ENCODE results near the gene KRTAP10-3. TPM values are rescaled to one million over a fixed set of nuclear protein-coding genes. Genes with fewer than 3 reads are reported as not detected.

KRTAP10-3 gene
- total RNA-seq, 3 donors from 2014 or later: not detected

DNA sequence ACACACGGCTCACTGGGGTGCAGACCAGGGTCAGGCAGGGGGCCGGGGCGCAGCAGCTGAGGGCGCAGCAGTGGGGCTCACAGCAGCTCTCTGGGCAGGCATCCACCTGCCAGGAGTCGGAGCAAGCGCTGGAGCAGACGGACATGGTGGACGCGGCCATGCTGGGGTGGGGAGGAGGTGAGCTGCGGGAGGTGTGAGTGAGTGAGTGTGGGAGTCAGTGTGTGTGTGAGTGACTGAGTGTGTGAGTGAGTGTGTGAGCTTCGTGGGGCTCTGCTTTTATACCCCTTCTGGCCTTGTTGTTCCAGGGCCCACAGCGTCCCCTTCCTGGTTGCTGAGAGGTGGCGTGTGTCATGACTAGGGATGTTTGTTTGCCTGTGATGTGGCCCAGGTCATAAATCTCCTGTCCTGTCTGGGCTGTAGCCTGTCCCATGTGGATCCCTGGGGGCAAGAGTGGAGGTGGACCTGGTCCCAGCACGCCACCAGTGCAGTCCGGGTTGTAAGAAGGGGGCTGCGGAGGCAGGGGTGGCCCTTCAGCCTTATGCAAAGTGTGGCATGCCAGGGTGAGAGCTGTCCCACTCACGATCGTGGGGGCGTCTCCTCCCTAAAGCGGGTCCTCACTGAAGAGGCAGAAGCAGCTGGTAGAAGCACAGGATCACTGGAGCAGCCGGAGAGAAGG lies 18.5 kb downstream of the KRTAP10-3 start, which contains the start of gene KRTAP10-1:
Gene KRTAP10-1, minus strand, starts transcription at position 205 of the 676 bp plus-strand sequence. Its CDS starts 45 bp downstream, at position 160.
- Histone ChIP-seq H3K27ac (no peak within 1 kb of the TSS), H3K36me3 (no peaks in the 10 kb centered on the region), H3K4me3 (no peak within 1 kb of the TSS), H3K27me3 (peaks cover 0 to 6% of the 10 kb centered on the region in 2 donors), H3K9me3 (peaks cover 0 to 14% of the 10 kb centered on the region in 2 donors), H3K4me1 (no peaks in the 10 kb centered on the region)
- no peak for DNase-seq (ENCODE audit: low spot score in 2 of 2)
- no peak for TF ChIP-seq POLR2A (IDR thresholded peaks at IDR 0.05)
- TF ChIP-seq POLR2AphosphoS5 (IDR thresholded peaks at IDR 0.05): no peak
- TF ChIP-seq, protein P1, sequence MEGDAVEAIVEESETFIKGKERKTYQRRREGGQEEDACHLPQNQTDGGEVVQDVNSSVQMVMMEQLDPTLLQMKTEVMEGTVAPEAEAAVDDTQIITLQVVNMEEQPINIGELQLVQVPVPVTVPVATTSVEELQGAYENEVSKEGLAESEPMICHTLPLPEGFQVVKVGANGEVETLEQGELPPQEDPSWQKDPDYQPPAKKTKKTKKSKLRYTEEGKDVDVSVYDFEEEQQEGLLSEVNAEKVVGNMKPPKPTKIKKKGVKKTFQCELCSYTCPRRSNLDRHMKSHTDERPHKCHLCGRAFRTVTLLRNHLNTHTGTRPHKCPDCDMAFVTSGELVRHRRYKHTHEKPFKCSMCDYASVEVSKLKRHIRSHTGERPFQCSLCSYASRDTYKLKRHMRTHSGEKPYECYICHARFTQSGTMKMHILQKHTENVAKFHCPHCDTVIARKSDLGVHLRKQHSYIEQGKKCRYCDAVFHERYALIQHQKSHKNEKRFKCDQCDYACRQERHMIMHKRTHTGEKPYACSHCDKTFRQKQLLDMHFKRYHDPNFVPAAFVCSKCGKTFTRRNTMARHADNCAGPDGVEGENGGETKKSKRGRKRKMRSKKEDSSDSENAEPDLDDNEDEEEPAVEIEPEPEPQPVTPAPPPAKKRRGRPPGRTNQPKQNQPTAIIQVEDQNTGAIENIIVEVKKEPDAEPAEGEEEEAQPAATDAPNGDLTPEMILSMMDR (IDR thresholded peaks at IDR 0.05): no peak
- intact Hi-C loops (cut with DNase I; ENCODE audit: low total_unique reads): no loop called here

DNA sequence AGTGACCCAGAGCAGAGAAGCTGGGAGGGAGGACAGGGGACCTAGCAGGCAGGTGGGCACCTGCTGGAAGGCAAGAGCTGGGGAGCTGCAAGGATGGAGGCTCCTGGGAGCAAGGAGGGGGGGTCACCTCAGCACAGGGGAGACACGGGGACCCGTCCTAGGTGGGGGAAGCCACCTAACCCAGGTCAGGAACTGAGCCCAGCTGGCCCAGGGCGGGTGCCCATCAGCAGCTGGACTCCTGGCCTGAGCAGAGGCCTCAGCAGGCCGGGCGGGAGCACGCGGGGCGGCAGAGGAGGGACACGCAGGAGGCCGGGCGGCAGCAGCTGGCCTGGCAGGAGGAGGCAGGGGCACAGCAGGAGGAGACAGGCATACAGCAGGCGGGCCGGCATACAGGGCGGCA lies 19.5 kb downstream of the KRTAP10-3 start:
- DNase-seq (ENCODE audit: low spot score in 2 of 2): peak in 1 of 2 donors; percentile 25
- intact Hi-C loops (cut with DNase I; ENCODE audit: low total_unique reads): no loop called here
- Histone ChIP-seq H3K4me3 (no peak overlapping the region), H3K36me3 (no peaks in the 10 kb centered on the region), H3K4me1 (no peaks in the 10 kb centered on the region), H3K27ac (no peak overlapping the region), H3K9me3 (peaks cover 0 to 14% of the 10 kb centered on the region in 2 donors), H3K27me3 (peaks cover 0 to 6% of the 10 kb centered on the region in 2 donors)
- TF ChIP-seq POLR2AphosphoS5 (IDR thresholded peaks at IDR 0.05): no peak
- no peak for TF ChIP-seq POLR2A (IDR thresholded peaks at IDR 0.05)
- TF ChIP-seq, protein P1 (IDR thresholded peaks at IDR 0.05): no peak

DNA sequence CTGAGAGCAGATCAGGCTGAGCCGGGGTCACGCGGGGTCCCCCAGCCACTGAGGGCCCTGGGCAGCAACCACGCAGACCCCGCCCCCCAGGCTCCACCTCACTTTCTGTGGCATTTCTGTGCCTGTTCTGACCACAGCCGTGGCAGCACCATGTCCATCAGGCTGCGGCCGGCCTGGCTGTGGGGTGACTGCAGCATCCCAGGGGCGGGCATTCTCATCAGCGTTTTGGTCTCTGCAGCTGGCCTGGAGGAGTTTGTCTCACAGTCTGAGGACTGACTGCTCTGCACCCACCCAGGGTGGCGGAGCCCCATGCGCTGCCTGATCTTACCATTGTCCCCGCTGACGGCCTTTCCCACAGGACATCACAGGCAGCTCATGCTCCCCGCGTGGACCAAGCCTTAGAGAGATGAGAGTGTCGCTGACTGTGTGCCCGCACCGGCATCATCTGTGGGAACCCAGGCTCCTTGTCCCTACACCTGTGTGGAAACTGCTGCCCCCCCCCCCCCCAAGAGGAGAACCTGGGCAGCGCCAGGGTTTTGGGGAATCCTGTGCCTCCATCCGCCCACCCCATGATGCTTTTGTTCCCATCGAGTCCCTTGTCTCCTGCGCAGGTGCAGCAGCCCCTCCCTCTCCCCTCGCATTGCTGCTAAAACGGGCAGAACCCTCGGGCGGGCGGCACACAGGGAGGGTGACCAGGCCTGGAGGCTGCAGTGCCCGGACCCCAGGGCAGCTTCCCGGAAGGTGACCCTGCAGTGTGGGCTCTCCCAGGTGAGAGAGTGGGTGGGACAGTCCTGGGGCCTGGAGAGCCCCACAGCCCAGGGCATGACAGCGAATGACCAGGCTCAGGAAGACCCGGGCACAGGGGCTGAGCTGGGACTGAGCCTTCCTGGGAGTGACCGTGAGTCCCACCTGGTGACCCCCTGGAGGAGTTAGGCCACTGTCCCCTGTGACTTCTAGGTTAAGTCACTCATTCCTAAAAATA lies 20.4 kb downstream of the KRTAP10-3 start:
- H3K4me3 ChIP-seq: no peak overlapping the region
- H3K36me3 ChIP-seq: no peaks in the 10 kb centered on the region
- H3K27me3 ChIP-seq: peaks cover 0 to 6% of the 10 kb centered on the region in 2 donors
- H3K4me1 ChIP-seq: no peaks in the 10 kb centered on the region
- TF ChIP-seq, protein P1 (IDR thresholded peaks at IDR 0.05): no peak
- TF ChIP-seq POLR2AphosphoS5 (IDR thresholded peaks at IDR 0.05) (no peak), POLR2A (IDR thresholded peaks at IDR 0.05) (no peak)
- peak in 1 of 2 donors; percentile 45 for DNase-seq (ENCODE audit: low spot score in 2 of 2)
- intact Hi-C loops (cut with DNase I; ENCODE audit: low total_unique reads): no loop called here
- peaks cover 0 to 9% of the 10 kb centered on the region in 2 donors for H3K9me3 ChIP-seq
- H3K27ac ChIP-seq: no peak overlapping the region

DNA sequence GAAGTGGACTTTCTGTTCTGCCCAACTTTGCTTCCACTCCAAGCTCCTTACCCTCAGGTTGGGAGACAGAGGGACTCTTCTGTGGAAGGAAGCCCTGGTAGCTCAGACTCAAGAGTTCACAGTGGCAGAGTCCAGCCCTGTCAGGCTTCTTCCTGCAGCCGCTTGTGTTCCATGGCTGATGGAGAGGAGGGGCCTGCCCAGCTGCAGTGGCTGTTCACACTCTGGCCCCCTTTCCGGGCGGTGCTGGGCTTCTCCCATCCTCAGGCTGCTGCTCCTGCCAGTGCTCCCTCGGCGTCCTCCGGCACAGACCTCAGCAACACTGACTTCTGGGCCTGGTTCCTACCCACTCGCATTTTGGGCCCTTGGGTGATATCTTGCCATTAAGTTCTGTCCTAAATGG lies 22.6 kb downstream of the KRTAP10-3 start:
- Histone ChIP-seq H3K27me3 (peaks cover 0 to 14% of the 10 kb centered on the region in 2 donors), H3K27ac (no peak overlapping the region), H3K9me3 (no peaks in the 10 kb centered on the region), H3K36me3 (no peaks in the 10 kb centered on the region), H3K4me3 (no peak overlapping the region), H3K4me1 (no peaks in the 10 kb centered on the region)
- DNase-seq (ENCODE audit: low spot score in 2 of 2): peak; percentile 6 to 42
- TF ChIP-seq POLR2AphosphoS5 (IDR thresholded peaks at IDR 0.05) (no peak), POLR2A (IDR thresholded peaks at IDR 0.05) (no peak)
- intact Hi-C loops (cut with DNase I; ENCODE audit: low total_unique reads): no loop called here

GRCh38 chr21:44534688-44535087 lies 23.9 kb downstream of the KRTAP10-3 start:
- H3K27ac ChIP-seq: no peak overlapping the region
- no peaks in the 10 kb centered on the region for H3K4me1 ChIP-seq
- TF ChIP-seq, protein P1 (IDR thresholded peaks at IDR 0.05): no peak
- no peak for TF ChIP-seq POLR2AphosphoS5 (IDR thresholded peaks at IDR 0.05)
- peaks cover 0 to 14% of the 10 kb centered on the region in 2 donors for H3K27me3 ChIP-seq
- intact Hi-C loops (cut with DNase I; ENCODE audit: low total_unique reads): no loop called here
- H3K4me3 ChIP-seq: no peak overlapping the region
- DNase-seq (ENCODE audit: low spot score in 2 of 2): no peak
- H3K36me3 ChIP-seq: no peaks in the 10 kb centered on the region
- no peaks in the 10 kb centered on the region for H3K9me3 ChIP-seq

Measured in breast epithelium (tissue), 4 donors.